ENCODE results near the gene CBX7. TPM values are rescaled to one million over a fixed set of nuclear protein-coding genes. Genes with fewer than 3 reads are reported as not detected.

CBX7 gene
- total and polyA plus RNA-seq, 2 of the 8 experiments (the other 6 are each of a cell fraction or from before 2014, with no cell fraction given): 6.9 to 8.7 TPM

GRCh38 chr22:39130892-39131855 is 21.3 kb downstream of the CBX7 start:
- Histone ChIP-seq H2AK5ac (ENCODE audit: low read depth, low read length) (peak overlapping the region; percentile 16; the same call in 1 of the 2 replicates), H2BK15ac (ENCODE audit: low read length) (peak overlapping the region; percentile 81; the same call in 1 of the 2 replicates), H3K18ac (ENCODE audit: extremely low read depth, low read length) (peak overlapping the region; percentile 71; the same call in 1 of the 2 replicates), H2BK12ac (ENCODE audit: low read depth, low read length) (peak overlapping the region; percentile 75; the same call in 1 of the 2 replicates), H2BK5ac (ENCODE audit: low read depth, low read length) (peak overlapping the region; percentile 85; the same call in 1 of the 2 replicates), H4K91ac (replicated peaks; ENCODE audit: insufficient read length, low read length) (no peak overlapping the region), H3K27me3 (replicated peaks in 1 of 4; ENCODE audit: control insufficient read depth in 3 of 4, extremely low read depth in 1 of 4, insufficient read depth in 3 of 4, low read length in 3 of 4) (no peaks in the 10 kb centered on the region), H2BK20ac (ENCODE audit: low read length) (0 out of 2 replicates have a peak overlapping the region, but pooled peaks have one; percentile 93), H2BK120ac (replicated peaks; ENCODE audit: low read depth, low read length) (no peak overlapping the region), H3K4me1 (replicated peaks in 1 of 4; ENCODE audit: control insufficient read depth in 3 of 4, insufficient read depth in 4 of 4, low read length in 3 of 4) (peaks cover 4 to 22% (median 9%) of the 10 kb centered on the region in 4 experiments; a peak in 4 of 7 replicates), H3K4ac (replicated peaks; ENCODE audit: insufficient read length, low read depth, low read length) (no peak overlapping the region), H4K5ac (ENCODE audit: insufficient read length, low read depth, low read length) (no peak overlapping the region), H4K8ac (ENCODE audit: extremely low read depth, insufficient read depth, low read length) (no peak overlapping the region), H3K9ac (replicated peaks in 1 of 4; ENCODE audit: extremely low read depth in 1 of 4, low read depth in 3 of 4, low read length in 3 of 4) (no peak overlapping the region), H3K23ac (ENCODE audit: insufficient read length) (no peak overlapping the region), H3K9me3 (ENCODE audit: insufficient read depth in 2 of 2, low read depth in 1 of 2, low read length in 1 of 2) (0 out of 4 replicates have a peak, but pooled peaks cover 0 to 3% of the 10 kb centered on the region in 2 experiments), H3K23me2 (ENCODE audit: low read depth, low read length) (no peaks in the 10 kb centered on the region), H3K4me2 (ENCODE audit: insufficient read depth in 1 of 2, low read depth in 2 of 2, low read length in 2 of 2) (peak overlapping the region in 1 of 2 experiments; percentile 8; a peak in 1 of 4 replicates), H4K20me1 (replicated peaks in 1 of 2; ENCODE audit: control insufficient read depth in 1 of 2, insufficient read depth in 2 of 2, low read length in 2 of 2) (no peaks in the 10 kb centered on the region), H3K36me3 (ENCODE audit: control insufficient read depth in 2 of 4, insufficient read depth in 4 of 4, low read length in 3 of 4) (no peaks in the 10 kb centered on the region), H3K27ac (ENCODE audit: low read depth, low read length) (no peak overlapping the region; the same call in 1 of the 2 replicates), H3K14ac (ENCODE audit: insufficient read length) (no peak overlapping the region), H3K79me1 (ENCODE audit: low read depth, low read length) (no peaks in the 10 kb centered on the region), H2AFZ (ENCODE audit: low read length) (no peak overlapping the region), H3K56ac (replicated peaks; ENCODE audit: insufficient read length, low read depth, low read length) (no peak overlapping the region), H3K79me2 (ENCODE audit: control insufficient read depth in 1 of 2, insufficient read depth in 2 of 2, low read length in 2 of 2) (no peaks in the 10 kb centered on the region), H3K4me3 (ENCODE audit: extremely low read depth in 1 of 4, insufficient read depth in 2 of 4, low read depth in 3 of 4, low read length in 4 of 4) (no peak overlapping the region)
- ChIA-PET CTCF (ENCODE audit: partially characterized antibody) (interaction anchor here (0.9 to 2.2 kb wide), 12 partner anchors 9 to 362 kb away, joined by 3 to 10 read pairs (median 3); partner anchors contain the start of gene APOBEC3H), POLR2A (ENCODE audit: partially characterized antibody) (interaction anchor here (0.6 to 7.4 kb wide), 4 partner anchors 13 to 186 kb away, joined by 3 to 67 read pairs (median 6); partner anchors contain the start of gene RPL3)
- DNase-seq (ENCODE audit: low read depth in 1 of 2, low spot score in 2 of 2) (no peak), FAIRE-seq (no peak)
- WGBS, 2 experiments (ENCODE audit: extremely low coverage in 1 of 2, insufficient coverage in 1 of 2, insufficient read length in 1 of 2, insufficient replicate concordance in 2 of 2, low coverage in 1 of 2, low lambda C conversion rate in 2 of 2, missing lambda C conversion rate in 1 of 2): 79% methylated on average over 22 of the region's 24 CpGs; no CpG with 5 or more reads in 1 of the 2 experiments
- 0 out of 2 replicates have a peak, but pooled peaks have one; percentile 47 for TF ChIP-seq TEAD4 (IDR thresholded peaks at IDR 0.05; ENCODE audit: low read depth, low read length)
